ENCODE results near the gene DGCR2.

Gene DGCR2

GRCh38 chr22:19044381-19044780, 77.8 kb downstream of the DGCR2 start:
- DNase-seq (ENCODE audit: low read depth in 1 of 2, low spot score in 1 of 2), result no peak
- no peak overlapping the region for H3K27ac ChIP-seq (replicated peaks)
- H3K27me3 ChIP-seq (ENCODE audit: insufficient read depth, poor library complexity, severe bottlenecking), result no peaks in the 10 kb centered on the region
- H3K4me3 ChIP-seq (replicated peaks; ENCODE audit: insufficient read depth, low read length), result no peak overlapping the region
- TF ChIP-seq SPI1 (IDR thresholded peaks at IDR 0.05; ENCODE audit: borderline replicate concordance, low read depth), result no peak
- TF ChIP-seq POLR2AphosphoS5 (IDR thresholded peaks at IDR 0.05; ENCODE audit: low read depth), result no peak
- TF ChIP-seq CTCF (IDR thresholded peaks at IDR 0.05; ENCODE audit: insufficient read depth, low read length), result no peak
- TF ChIP-seq GABPA (IDR thresholded peaks at IDR 0.05; ENCODE audit: low read depth), result no peak
- TF ChIP-seq, protein P1, sequence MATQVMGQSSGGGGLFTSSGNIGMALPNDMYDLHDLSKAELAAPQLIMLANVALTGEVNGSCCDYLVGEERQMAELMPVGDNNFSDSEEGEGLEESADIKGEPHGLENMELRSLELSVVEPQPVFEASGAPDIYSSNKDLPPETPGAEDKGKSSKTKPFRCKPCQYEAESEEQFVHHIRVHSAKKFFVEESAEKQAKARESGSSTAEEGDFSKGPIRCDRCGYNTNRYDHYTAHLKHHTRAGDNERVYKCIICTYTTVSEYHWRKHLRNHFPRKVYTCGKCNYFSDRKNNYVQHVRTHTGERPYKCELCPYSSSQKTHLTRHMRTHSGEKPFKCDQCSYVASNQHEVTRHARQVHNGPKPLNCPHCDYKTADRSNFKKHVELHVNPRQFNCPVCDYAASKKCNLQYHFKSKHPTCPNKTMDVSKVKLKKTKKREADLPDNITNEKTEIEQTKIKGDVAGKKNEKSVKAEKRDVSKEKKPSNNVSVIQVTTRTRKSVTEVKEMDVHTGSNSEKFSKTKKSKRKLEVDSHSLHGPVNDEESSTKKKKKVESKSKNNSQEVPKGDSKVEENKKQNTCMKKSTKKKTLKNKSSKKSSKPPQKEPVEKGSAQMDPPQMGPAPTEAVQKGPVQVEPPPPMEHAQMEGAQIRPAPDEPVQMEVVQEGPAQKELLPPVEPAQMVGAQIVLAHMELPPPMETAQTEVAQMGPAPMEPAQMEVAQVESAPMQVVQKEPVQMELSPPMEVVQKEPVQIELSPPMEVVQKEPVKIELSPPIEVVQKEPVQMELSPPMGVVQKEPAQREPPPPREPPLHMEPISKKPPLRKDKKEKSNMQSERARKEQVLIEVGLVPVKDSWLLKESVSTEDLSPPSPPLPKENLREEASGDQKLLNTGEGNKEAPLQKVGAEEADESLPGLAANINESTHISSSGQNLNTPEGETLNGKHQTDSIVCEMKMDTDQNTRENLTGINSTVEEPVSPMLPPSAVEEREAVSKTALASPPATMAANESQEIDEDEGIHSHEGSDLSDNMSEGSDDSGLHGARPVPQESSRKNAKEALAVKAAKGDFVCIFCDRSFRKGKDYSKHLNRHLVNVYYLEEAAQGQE (IDR thresholded peaks at IDR 0.05; ENCODE audit: insufficient replicate concordance, low read depth), result no peak

DNA sequence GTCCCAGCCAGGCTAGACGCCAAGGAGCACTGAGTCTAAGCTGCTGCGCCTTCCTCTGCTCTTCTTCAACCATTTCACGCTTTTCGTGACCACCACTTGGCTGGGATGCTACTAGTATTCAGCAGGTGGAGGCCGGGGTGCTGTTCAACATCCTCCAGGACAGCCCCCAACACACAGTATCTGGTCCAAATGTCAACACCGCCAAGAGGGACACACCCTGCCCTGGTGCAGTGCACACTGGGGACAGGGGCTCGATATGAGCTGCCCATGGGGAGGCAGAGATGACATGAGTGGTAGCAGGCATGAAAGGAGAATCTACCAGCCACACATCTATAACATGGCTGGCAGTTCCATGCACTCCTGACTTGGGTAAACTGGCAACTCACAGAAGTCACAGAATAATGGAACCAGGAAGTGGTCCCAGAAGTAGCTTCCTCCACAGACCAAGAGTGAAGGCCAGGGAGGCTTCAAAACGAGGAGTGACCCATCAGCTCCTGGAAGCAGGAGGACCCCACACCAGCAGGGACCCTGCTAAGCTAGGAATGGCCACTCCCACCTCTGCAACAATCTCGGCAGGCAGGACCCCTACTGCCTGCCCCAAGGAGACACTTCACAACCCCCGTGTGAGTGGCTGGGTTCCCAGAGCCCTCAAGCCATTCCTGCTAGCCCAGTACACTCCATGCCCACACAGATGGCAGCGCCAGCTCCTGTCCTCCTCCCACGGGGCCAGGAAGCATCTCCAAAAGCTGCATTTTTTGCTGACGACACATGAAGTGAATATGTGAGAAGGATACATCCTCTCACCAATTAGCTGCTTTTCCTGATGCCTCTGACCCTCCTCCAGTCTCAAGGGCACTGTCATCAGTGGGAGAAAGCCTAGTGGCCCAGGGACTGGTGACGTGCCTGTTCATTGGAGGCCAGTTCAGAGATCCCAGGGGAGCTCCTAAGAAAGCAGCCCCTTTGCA, 78.8 kb downstream of the DGCR2 start:
- H3K27ac ChIP-seq (replicated peaks), result no peak overlapping the region
- TF ChIP-seq CTCF (IDR thresholded peaks at IDR 0.05; ENCODE audit: insufficient read depth, low read length), result no peak
- no peak for TF ChIP-seq GABPA (IDR thresholded peaks at IDR 0.05; ENCODE audit: low read depth)
- TF ChIP-seq SPI1 (IDR thresholded peaks at IDR 0.05; ENCODE audit: borderline replicate concordance, low read depth), result no peak
- TF ChIP-seq POLR2AphosphoS5 (IDR thresholded peaks at IDR 0.05; ENCODE audit: low read depth), result no peak
- TF ChIP-seq, protein P1 (IDR thresholded peaks at IDR 0.05; ENCODE audit: insufficient replicate concordance, low read depth), result no peak
- DNase-seq (ENCODE audit: low read depth in 1 of 2, low spot score in 1 of 2), result no peak
- no peaks in the 10 kb centered on the region for H3K27me3 ChIP-seq (ENCODE audit: insufficient read depth, poor library complexity, severe bottlenecking)
- no peak overlapping the region for H3K4me3 ChIP-seq (replicated peaks; ENCODE audit: insufficient read depth, low read length)

GRCh38 chr22:19042285-19043120, 79.7 kb downstream of the DGCR2 start:
- TF ChIP-seq POLR2AphosphoS5 (IDR thresholded peaks at IDR 0.05; ENCODE audit: low read depth), result no peak
- TF ChIP-seq, protein P1 (IDR thresholded peaks at IDR 0.05; ENCODE audit: insufficient replicate concordance, low read depth), result no peak
- no peak for TF ChIP-seq CTCF (IDR thresholded peaks at IDR 0.05; ENCODE audit: insufficient read depth, low read length)
- TF ChIP-seq SPI1 (IDR thresholded peaks at IDR 0.05; ENCODE audit: borderline replicate concordance, low read depth), result no peak
- no peak for TF ChIP-seq GABPA (IDR thresholded peaks at IDR 0.05; ENCODE audit: low read depth)
- H3K4me3 ChIP-seq (replicated peaks; ENCODE audit: insufficient read depth, low read length), result no peak overlapping the region
- DNase-seq (ENCODE audit: low read depth in 1 of 2, low spot score in 1 of 2), result no peak
- no peaks in the 10 kb centered on the region for H3K27me3 ChIP-seq (ENCODE audit: insufficient read depth, poor library complexity, severe bottlenecking)
- H3K27ac ChIP-seq (replicated peaks), result no peak overlapping the region

Measured in HL-60 (cell line).